ENCODE measurements around the gene PTAFR.

DNA sequence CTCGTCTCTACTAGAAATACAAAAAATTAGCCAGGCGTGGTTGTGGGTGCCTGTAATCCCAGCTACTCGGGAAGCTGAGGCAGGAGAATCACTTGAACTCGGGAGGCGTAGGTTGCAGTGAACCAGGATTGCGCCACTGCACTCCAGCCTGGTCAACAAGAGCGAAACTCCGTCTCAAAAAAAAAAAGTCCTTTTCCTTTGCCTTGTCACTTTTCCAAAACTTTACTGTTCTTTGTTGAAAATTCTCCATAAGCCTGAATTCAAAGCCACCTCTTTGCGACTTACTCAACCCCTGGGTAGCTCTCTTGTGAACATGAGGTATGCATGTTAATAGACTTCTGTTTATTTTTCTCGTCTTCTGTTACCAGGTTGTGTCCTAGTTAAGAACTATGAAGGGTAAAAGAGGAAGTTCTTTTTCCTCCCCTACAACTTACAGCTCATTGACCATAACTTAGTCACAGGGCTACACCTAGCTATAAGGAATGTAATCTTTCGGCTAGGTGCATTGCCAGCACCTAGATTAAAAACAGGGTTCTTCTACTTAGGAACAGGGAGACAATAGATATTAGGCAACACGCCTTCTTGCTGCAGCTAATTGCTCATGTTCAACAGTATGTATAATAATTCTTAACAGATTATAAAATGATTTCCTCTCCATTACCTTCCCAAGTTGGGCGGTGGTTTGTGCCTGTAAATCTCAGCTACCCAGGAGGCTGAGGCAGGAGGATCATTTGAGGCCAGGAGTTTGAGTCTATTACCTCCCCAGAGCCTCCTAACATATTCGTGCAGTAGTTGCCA, 40.9 kb downstream of the PTAFR start:
- TF ChIP-seq, protein P1, sequence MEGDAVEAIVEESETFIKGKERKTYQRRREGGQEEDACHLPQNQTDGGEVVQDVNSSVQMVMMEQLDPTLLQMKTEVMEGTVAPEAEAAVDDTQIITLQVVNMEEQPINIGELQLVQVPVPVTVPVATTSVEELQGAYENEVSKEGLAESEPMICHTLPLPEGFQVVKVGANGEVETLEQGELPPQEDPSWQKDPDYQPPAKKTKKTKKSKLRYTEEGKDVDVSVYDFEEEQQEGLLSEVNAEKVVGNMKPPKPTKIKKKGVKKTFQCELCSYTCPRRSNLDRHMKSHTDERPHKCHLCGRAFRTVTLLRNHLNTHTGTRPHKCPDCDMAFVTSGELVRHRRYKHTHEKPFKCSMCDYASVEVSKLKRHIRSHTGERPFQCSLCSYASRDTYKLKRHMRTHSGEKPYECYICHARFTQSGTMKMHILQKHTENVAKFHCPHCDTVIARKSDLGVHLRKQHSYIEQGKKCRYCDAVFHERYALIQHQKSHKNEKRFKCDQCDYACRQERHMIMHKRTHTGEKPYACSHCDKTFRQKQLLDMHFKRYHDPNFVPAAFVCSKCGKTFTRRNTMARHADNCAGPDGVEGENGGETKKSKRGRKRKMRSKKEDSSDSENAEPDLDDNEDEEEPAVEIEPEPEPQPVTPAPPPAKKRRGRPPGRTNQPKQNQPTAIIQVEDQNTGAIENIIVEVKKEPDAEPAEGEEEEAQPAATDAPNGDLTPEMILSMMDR (IDR thresholded peaks at IDR 0.05 in 2 of 3, conservative IDR thresholded peaks at IDR 0.05 in 1 of 3; ENCODE audit: borderline replicate concordance in 1 of 3, insufficient read depth in 1 of 3, low read depth in 2 of 3, low read length in 2 of 3) = no peak
- TF ChIP-seq ELF1 (IDR thresholded peaks at IDR 0.05; ENCODE audit: borderline replicate concordance, low read depth) (no peak), POLR2AphosphoS5 (IDR thresholded peaks at IDR 0.05; ENCODE audit: low read depth, low read length) (no peak), ZNF274 (IDR thresholded peaks at IDR 0.05; ENCODE audit: low read depth, low read length) (no peak)

Measured in HCT116 (cell line).